Measurements from ENCODE around the gene WASHC1. TPM values are rescaled to one million over a fixed set of nuclear protein-coding genes. Genes with fewer than 3 reads are reported as not detected.
A peak's percentile ranks its signal among the peaks of the same experiment; 100 is the strongest.
"Not testable (repeated sequence)": the region's sequence is repeated elsewhere in the genome, so short reads cannot be mapped to it uniquely, and the experiment has no call there.

WASHC1 gene
- total RNA-seq = 10 to 100 TPM in 1 of 2 donors, 1 to 10 TPM in 1; 6.2 to 15.5 TPM

GRCh38 chr9:29356-29755, at the start of gene WASHC1:
TSS of gene WASHC1 (minus strand) at chr9:29456. CDS start at chr9:24999, 4,457 bp downstream.
- H3K27ac ChIP-seq; H3K36me3 ChIP-seq (replicated peaks in 1 of 2; ENCODE audit: insufficient read depth in 1 of 2, low read depth in 2 of 2); intact Hi-C loops (cut with DNase I); H3K27me3 ChIP-seq; H3K4me3 ChIP-seq; DNase-seq; H3K4me1 ChIP-seq; ATAC-seq; H3K9me3 ChIP-seq: not testable (repeated sequence)
- no CpG with 5 or more reads among the region's 20 CpGs for WGBS, 2 donors

GRCh38 chr9:78333-78732, 49.1 kb upstream of the WASHC1 start:
- intact Hi-C loops (cut with DNase I); H3K4me3 ChIP-seq; H3K4me1 ChIP-seq; H3K36me3 ChIP-seq (replicated peaks in 1 of 2; ENCODE audit: insufficient read depth in 1 of 2, low read depth in 2 of 2); H3K27ac ChIP-seq; H3K9me3 ChIP-seq; H3K27me3 ChIP-seq; DNase-seq; ATAC-seq: not testable (repeated sequence)
- WGBS, 2 donors = 100% methylated on average over 1 of the region's 3 CpGs; no CpG with 5 or more reads in 1 of the 2 donors

DNA sequence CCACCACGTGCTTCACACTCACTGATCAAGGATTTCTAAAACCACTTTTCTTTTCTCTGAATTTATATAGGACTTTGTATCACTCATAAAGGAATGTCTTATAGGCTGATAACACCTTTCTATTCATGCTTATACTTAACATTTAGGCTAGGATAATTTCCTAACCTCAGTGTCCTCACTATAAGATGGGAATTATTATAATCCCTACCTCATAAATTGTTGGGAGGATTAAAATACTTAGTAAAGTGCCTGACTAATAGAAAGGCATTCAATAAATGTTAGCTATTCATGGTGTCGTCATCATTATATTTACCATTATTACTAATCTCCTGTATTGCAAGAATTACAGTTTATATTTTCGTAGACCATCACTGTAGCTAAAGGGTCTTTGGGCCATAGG, 47.1 kb upstream of the WASHC1 start:
- H3K36me3 ChIP-seq (replicated peaks in 1 of 2; ENCODE audit: insufficient read depth in 1 of 2, low read depth in 2 of 2); DNase-seq; intact Hi-C loops (cut with DNase I); H3K4me3 ChIP-seq; H3K27ac ChIP-seq; H3K27me3 ChIP-seq; H3K4me1 ChIP-seq; ATAC-seq; H3K9me3 ChIP-seq: not testable (repeated sequence)
- WGBS, 2 donors = 74 to 82% methylated on average over 2 of the region's 3 CpGs

GRCh38 chr9:73900-74525, 44.8 kb upstream of the WASHC1 start:
- H3K27ac ChIP-seq; intact Hi-C loops (cut with DNase I); H3K4me3 ChIP-seq; H3K36me3 ChIP-seq (replicated peaks in 1 of 2; ENCODE audit: insufficient read depth in 1 of 2, low read depth in 2 of 2); DNase-seq; H3K4me1 ChIP-seq; H3K27me3 ChIP-seq; ATAC-seq; H3K9me3 ChIP-seq: not testable (repeated sequence)
- 26 to 32% methylated on average over 11 to 17 of the region's 18 CpGs for WGBS, 2 donors

DNA sequence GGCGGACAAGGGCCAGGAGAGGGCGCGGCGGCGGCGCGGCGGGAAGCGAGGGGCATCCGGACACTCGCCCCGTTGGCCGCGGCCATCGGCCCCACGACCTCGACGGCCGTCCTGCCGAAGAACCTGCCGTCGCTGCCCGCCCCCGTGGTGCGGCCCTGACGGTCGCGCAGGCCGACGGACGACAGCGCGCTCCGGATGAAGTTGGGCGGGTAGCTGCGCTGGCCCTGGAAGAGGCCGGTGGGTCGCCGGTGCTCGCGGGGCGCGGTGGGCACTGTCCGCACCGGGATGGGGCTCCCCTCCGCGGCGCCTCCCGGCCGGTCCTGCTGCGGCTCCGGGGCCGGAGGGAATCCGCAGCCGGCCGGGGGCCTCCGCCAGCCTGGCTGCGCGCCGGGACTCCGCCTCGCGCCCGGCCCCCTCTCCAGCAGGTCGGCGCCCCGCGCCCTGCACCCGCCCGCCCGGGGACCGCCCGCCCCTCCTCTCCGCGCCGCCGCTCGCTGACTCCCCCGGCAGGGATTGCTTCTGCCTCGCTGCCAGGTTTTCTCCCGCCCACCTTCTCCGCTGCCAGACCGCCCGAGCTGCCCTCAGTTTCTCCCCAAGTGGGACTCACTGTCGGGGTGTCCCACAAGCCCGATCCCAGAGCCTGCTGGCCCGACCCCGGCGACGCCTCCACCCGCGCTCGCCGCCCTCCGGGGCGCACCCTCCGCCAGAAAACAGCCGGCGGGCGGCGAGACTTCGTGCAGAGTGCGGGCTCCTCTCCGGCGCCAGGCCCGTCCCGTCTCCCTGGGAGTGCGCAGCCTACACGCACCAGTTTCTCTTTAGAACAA, 44.0 kb upstream of the WASHC1 start:
- DNase-seq = peak in 2 of 4 donors; percentile 16
- intact Hi-C loops (cut with DNase I); H3K27me3 ChIP-seq; H3K9me3 ChIP-seq; H3K4me1 ChIP-seq; H3K27ac ChIP-seq; H3K36me3 ChIP-seq (replicated peaks in 1 of 2; ENCODE audit: insufficient read depth in 1 of 2, low read depth in 2 of 2): not testable (repeated sequence)
- 0 to 2% methylated on average over 12 to 70 of the region's 109 CpGs for WGBS, 2 donors
- ATAC-seq = peak; percentile 59
- H3K4me3 ChIP-seq = peak overlapping the region in 1 of 2 donors; percentile 45

DNA sequence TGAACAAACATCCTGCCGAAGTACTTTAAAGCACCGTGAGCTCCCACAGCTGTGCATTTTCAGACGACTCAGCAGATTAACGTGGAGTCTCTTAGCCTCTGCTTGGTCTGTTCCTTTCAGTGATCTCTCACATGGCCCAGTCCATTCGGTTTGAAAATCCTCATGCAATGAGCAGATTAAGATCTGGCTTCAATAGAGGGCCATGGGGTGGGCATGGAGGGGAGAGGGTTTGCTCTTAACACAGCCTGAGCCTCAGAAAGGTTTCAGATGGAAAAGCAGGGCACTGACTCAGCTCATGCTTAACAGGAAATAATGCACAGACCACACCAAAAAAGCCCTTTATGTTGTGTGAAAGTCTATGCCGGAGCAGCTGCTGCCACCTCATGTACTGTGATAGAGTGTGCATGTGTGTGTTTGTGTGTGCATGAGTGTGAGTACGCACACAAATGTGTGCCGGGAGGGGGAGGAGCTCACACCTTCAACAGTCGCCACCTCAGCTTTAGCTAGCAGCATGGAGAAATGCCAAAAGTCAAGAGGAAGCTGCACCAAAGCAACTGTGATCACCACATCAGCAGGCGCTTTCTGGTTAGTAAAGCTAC, 33.9 kb upstream of the WASHC1 start:
- H3K4me1 ChIP-seq; H3K27ac ChIP-seq; intact Hi-C loops (cut with DNase I); H3K9me3 ChIP-seq; H3K36me3 ChIP-seq (replicated peaks in 1 of 2; ENCODE audit: insufficient read depth in 1 of 2, low read depth in 2 of 2); H3K27me3 ChIP-seq; H3K4me3 ChIP-seq: not testable (repeated sequence)
- WGBS, 2 donors = 6 to 9% methylated on average over 8 to 10 of the region's 10 CpGs
- ATAC-seq (peak; percentile 62), DNase-seq (peak in 1 of 4 donors; percentile 40)

DNA sequence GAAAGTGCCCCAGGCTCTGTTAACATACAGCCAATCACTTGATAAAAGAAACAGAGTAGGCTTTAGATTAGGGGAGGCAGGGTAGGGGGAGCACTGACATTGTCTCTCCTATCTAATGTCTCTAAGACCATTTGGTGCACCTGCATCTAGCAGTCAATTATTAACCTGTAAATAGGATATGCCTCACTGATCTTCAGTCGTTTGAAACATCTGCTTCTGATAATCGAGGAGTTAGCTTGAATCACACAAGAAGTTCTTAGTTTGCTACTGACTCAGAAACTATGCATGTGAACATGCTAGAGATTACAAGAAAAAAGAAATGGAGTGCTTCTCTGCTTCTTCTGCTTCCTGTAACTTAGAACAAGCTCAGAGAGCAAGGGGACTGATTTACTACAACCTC, 23.4 kb upstream of the WASHC1 start:
- ATAC-seq; H3K4me1 ChIP-seq; H3K9me3 ChIP-seq; H3K27ac ChIP-seq; H3K36me3 ChIP-seq (replicated peaks in 1 of 2; ENCODE audit: insufficient read depth in 1 of 2, low read depth in 2 of 2); H3K4me3 ChIP-seq; intact Hi-C loops (cut with DNase I); DNase-seq; H3K27me3 ChIP-seq: not testable (repeated sequence)
- 7 to 21% methylated on average over 2 of the region's 2 CpGs for WGBS, 2 donors

- not testable (repeated sequence) for ATAC-seq, DNase-seq
- WGBS, 2 donors = 58% methylated on average over 3 to 5 of the region's 5 CpGs
Observed at GRCh38 chr9:48190-48842, 19.1 kb upstream of the WASHC1 start.

GRCh38 chr9:46639-47271, 17.5 kb upstream of the WASHC1 start:
- H3K4me1 ChIP-seq; DNase-seq; H3K4me3 ChIP-seq; intact Hi-C loops (cut with DNase I); H3K27ac ChIP-seq; ATAC-seq; H3K36me3 ChIP-seq (replicated peaks in 1 of 2; ENCODE audit: insufficient read depth in 1 of 2, low read depth in 2 of 2); H3K9me3 ChIP-seq; H3K27me3 ChIP-seq: not testable (repeated sequence)
- WGBS, 2 donors = 56 to 83% methylated on average over 5 to 7 of the region's 12 CpGs

More at GRCh38 chr9:48190-48842, 19.1 kb upstream of the WASHC1 start:
- H3K4me3 ChIP-seq; H3K36me3 ChIP-seq (replicated peaks in 1 of 2; ENCODE audit: insufficient read depth in 1 of 2, low read depth in 2 of 2); H3K9me3 ChIP-seq; H3K27ac ChIP-seq; H3K27me3 ChIP-seq; intact Hi-C loops (cut with DNase I); H3K4me1 ChIP-seq: not testable (repeated sequence)

DNA sequence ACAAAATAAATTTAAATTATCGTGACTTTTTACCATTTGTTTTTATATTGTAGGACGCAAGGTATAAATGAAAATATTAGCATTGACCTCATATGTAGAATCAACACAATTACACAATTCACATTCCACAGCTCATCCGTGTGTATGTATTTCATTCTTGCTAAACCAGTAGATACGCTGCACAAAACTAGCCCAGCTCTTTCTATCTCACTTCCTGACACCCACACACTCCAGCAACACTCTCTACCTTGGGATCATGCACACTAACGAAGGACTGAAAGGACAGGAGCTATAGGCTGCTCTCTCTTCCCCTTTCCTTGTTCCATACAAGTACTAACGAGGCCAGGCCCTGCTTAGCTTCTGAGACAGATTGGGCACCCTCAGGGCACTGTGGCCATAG, 16.9 kb upstream of the WASHC1 start:
- H3K27ac ChIP-seq; H3K36me3 ChIP-seq (replicated peaks in 1 of 2; ENCODE audit: insufficient read depth in 1 of 2, low read depth in 2 of 2); H3K9me3 ChIP-seq; H3K4me1 ChIP-seq; DNase-seq; H3K27me3 ChIP-seq; H3K4me3 ChIP-seq; intact Hi-C loops (cut with DNase I); ATAC-seq: not testable (repeated sequence)
- WGBS, 2 donors = 30 to 57% methylated on average over 4 to 6 of the region's 6 CpGs
